ENCODE results near the gene CARMIL1.

Gene CARMIL1

DNA sequence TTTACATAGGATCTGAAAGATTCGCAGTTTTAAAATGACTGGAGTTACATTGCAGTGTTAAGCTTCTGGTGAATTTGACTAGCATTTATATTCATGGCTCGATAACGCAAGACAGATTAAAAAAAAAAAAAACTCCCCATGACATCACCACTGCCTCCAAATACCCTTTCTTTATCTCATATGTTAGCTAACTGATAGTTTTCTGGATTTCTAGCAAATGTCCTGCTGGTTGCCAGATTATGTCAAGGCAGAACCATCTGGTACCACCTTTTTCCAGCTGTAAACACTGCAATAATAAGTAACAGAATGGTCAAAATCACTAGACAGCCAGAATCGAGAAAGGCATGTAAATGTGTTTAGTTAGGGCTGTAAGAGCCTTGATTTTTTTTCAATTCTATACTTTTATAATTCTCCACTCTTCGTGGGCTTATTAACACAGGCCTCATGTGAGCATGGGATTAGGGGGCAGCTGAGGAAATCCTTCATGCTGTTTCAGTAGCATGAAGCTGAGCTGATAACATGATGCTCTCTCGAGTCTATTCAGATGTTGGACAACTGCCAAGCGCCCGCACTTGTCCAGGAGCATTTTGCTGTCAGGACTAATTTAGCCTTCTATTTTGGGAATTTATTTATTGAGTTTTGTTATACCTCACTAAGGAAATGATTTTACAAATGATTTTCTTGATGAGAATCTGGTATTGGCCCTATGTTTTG lies 206.8 kb downstream of the CARMIL1 start:
- Histone ChIP-seq H3K27me3 (no peaks in the 10 kb centered on the region), H3K9me3 (no peaks in the 10 kb centered on the region), H3K9ac (no peak overlapping the region), H3K4me1 (no peaks in the 10 kb centered on the region), H3K4me2 (no peak overlapping the region), H3K27ac (no peak overlapping the region), H3K4me3 (no peak overlapping the region), H3K36me3 (no peaks in the 10 kb centered on the region), H4K20me1 (no peaks in the 10 kb centered on the region)
- TF ChIP-seq Cebpa-rat (IDR thresholded peaks at IDR 0.05) = no peak

DNA sequence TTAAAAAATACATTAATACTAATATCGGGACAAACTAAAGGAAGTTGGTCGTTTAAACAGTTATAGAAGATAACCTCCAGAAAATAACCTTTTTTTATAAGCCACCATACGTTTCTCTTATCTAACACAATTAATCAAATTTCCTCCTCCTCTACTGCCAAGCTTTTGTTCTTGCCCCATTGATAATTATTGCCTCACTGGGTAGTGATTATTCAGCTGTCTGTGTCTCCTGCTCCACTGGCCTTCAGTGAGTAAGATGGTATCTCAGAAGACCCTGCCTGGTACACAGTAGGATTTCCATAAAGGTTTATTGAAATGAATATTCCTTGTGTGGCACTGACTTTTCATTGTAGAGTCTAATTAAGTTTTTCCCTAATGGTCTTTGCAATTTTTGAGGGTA lies 207.4 kb downstream of the CARMIL1 start:
- Histone ChIP-seq H4K20me1 (no peaks in the 10 kb centered on the region), H3K27ac (no peak overlapping the region), H3K9ac (no peak overlapping the region), H3K4me3 (no peak overlapping the region), H3K36me3 (no peaks in the 10 kb centered on the region), H3K27me3 (no peaks in the 10 kb centered on the region), H3K9me3 (no peaks in the 10 kb centered on the region), H3K4me2 (no peak overlapping the region), H3K4me1 (no peaks in the 10 kb centered on the region)
- no peak for TF ChIP-seq Cebpa-rat (IDR thresholded peaks at IDR 0.05)

DNA sequence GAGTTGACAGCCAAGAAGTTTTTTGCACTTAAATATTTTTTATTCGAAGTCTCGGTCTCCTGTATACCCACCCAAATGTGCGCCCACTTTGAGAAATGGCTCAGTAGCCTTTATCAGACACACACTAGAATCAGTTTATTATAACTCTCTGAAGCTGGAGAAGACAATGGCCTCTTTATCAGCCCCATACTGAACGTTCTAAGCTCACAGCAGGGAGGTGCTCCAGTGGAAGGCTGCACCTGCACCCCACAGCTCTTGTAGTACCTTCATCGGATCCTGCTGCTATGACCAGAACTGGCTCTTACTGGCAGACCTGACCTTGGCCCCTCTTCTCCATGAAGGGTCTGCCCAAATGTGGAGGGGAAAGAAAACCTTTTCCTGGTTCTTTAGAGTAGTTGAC lies 207.8 kb downstream of the CARMIL1 start:
- Histone ChIP-seq H3K27ac (no peak overlapping the region), H4K20me1 (no peaks in the 10 kb centered on the region)
- TF ChIP-seq Cebpa-rat (IDR thresholded peaks at IDR 0.05) = no peak

DNA sequence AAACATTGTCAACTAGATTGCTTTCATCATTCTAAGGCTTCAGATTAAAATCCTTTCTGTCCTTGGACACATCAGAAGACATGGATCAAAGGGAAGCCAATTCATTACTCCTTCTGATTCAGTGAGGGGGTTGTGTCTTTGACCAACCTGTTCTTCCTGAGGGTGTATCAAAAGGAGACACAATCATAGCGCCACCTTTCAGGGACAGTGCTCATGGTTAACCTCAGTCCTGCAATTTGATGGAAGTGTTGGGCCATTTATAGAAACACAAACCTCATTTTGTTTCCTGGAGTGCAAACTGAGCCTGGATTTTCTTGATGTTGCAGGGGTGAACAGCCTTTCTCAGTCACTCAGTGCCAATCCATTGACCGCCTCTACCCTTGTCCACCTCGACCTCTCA lies 209.0 kb downstream of the CARMIL1 start:
- Histone ChIP-seq H3K27ac (no peak overlapping the region), H3K36me3 (no peaks in the 10 kb centered on the region), H3K4me1 (no peaks in the 10 kb centered on the region), H4K20me1 (no peaks in the 10 kb centered on the region), H3K27me3 (no peaks in the 10 kb centered on the region), H3K4me2 (no peak overlapping the region), H3K9ac (no peak overlapping the region), H3K4me3 (no peak overlapping the region), H3K9me3 (no peaks in the 10 kb centered on the region)
- no peak for TF ChIP-seq Cebpa-rat (IDR thresholded peaks at IDR 0.05)

More for the DNA sequence above, 207.8 kb downstream of the CARMIL1 start:
- Histone ChIP-seq H3K4me3 (no peak overlapping the region), H3K36me3 (no peaks in the 10 kb centered on the region), H3K9ac (no peak overlapping the region), H3K4me2 (no peak overlapping the region), H3K9me3 (no peaks in the 10 kb centered on the region), H3K4me1 (no peaks in the 10 kb centered on the region), H3K27me3 (no peaks in the 10 kb centered on the region)

DNA sequence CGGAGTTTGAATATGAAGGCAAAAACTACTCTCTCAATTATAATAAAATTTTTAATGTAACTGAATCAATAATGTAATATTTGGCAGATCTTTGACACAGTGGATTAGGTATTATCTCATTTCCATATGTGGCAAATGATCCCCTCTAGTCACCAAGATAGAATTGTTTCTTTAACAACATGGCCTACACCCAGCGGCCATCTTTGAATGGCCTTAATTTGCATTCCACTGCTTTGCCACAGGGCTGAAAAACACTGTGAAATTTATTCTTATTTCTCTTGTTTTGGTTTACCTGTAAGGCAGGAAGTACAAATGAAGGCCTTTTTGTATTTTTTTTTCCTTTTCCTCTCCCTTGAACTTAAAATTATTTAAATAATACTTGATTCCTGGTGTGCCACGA lies 210.2 kb downstream of the CARMIL1 start:
- Histone ChIP-seq H4K20me1 (no peaks in the 10 kb centered on the region), H3K36me3 (no peaks in the 10 kb centered on the region), H3K27me3 (no peaks in the 10 kb centered on the region), H3K4me3 (no peak overlapping the region), H3K9ac (no peak overlapping the region), H3K9me3 (no peaks in the 10 kb centered on the region), H3K4me2 (no peak overlapping the region), H3K27ac (no peak overlapping the region), H3K4me1 (no peaks in the 10 kb centered on the region)
- TF ChIP-seq Cebpa-rat (IDR thresholded peaks at IDR 0.05) = no peak

DNA sequence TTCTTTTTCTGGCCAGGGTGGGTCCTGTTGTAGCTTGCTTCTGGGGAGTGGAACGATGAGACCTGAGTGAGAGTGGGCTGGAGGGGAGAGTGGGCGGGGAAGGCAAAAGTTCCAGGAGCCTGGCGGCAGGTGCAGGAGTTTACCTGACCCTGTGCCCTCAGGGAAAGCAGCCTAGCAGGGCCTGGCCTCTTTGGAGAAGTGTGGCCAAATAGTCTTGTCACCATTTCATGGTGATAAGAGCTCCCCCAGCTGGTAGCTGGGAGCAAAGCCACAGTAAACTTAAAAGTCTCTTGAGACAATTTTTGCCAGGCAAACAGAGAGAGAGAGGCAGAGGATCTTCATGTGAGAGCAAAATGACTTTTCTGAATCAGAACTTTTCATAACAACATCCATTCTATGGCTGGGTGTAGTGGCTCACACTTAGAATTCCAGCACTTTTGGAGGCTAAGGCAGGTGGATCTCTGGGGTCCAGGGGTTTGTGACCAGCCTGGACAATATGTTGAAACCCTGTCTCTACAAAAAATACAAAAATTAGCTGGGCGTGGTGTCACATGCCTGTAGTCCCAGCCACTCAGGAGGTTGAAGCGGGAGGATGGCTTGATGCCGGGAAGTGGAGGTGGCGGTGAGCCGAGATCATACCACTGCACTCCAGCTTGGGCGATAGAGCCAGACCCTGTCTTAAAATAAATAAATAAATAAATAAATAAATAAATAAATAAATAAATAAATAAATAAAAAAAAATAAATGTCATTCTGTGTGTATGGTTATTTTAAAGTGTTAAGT lies 211.0 kb downstream of the CARMIL1 start:
- Histone ChIP-seq H3K4me1 (no peaks in the 10 kb centered on the region), H3K9ac (no peak overlapping the region), H3K27me3 (no peaks in the 10 kb centered on the region), H3K27ac (no peak overlapping the region), H3K36me3 (no peaks in the 10 kb centered on the region), H3K4me3 (no peak overlapping the region), H3K4me2 (no peak overlapping the region), H3K9me3 (no peaks in the 10 kb centered on the region), H4K20me1 (no peaks in the 10 kb centered on the region)
- TF ChIP-seq Cebpa-rat (IDR thresholded peaks at IDR 0.05) = no peak

DNA sequence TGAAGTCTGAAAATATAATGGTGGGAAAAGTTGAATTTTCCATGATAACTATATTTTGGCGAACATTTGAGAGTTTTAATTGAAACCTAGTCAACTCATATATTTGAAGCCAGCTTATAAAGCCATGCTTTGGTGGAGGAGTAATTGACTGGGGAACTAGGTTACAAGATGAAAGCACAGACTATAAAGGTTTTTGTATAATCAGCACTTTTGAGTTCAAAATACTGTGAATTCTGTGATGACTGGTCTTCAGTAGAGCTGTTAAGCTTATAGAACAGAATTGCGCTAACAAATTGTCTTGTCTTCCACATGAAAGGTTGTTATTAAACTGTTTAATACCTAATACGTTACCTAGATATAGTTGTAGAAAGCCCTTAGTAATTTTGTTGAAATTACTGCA lies 213.8 kb downstream of the CARMIL1 start:
- H3K9ac ChIP-seq = no peak overlapping the region
- no peak for TF ChIP-seq Cebpa-rat (IDR thresholded peaks at IDR 0.05)
- H3K36me3 ChIP-seq = no peaks in the 10 kb centered on the region
- H3K27ac ChIP-seq = no peak overlapping the region
- H4K20me1 ChIP-seq = no peaks in the 10 kb centered on the region
- H3K9me3 ChIP-seq = no peaks in the 10 kb centered on the region
- H3K4me2 ChIP-seq = no peak overlapping the region
- no peaks in the 10 kb centered on the region for H3K4me1 ChIP-seq
- no peak overlapping the region for H3K4me3 ChIP-seq
- H3K27me3 ChIP-seq = no peaks in the 10 kb centered on the region

DNA sequence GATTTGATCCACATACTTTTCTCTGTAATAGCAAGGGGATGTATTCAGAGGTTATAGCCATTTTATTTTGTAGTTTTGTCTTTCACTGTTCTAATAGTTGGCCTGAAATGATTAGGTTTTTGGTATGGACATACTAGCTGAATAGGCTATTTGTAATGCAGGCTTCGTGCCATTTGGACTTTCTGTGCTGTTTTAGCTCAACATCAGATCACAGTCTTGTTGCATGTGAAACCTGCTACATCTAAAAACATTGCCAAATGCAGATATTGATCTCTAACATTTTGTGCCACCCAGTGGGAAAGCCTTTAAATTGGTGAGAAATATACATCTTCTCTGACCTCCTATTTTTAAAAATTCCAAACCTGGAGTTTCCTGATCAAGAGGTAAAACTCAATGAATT lies 215.3 kb downstream of the CARMIL1 start:
- Histone ChIP-seq H3K9ac (no peak overlapping the region), H3K4me1 (no peaks in the 10 kb centered on the region), H3K4me2 (no peak overlapping the region), H3K36me3 (no peaks in the 10 kb centered on the region), H3K27ac (no peak overlapping the region), H4K20me1 (no peaks in the 10 kb centered on the region), H3K4me3 (no peak overlapping the region), H3K27me3 (no peaks in the 10 kb centered on the region), H3K9me3 (no peaks in the 10 kb centered on the region)
- no peak for TF ChIP-seq Cebpa-rat (IDR thresholded peaks at IDR 0.05)

DNA sequence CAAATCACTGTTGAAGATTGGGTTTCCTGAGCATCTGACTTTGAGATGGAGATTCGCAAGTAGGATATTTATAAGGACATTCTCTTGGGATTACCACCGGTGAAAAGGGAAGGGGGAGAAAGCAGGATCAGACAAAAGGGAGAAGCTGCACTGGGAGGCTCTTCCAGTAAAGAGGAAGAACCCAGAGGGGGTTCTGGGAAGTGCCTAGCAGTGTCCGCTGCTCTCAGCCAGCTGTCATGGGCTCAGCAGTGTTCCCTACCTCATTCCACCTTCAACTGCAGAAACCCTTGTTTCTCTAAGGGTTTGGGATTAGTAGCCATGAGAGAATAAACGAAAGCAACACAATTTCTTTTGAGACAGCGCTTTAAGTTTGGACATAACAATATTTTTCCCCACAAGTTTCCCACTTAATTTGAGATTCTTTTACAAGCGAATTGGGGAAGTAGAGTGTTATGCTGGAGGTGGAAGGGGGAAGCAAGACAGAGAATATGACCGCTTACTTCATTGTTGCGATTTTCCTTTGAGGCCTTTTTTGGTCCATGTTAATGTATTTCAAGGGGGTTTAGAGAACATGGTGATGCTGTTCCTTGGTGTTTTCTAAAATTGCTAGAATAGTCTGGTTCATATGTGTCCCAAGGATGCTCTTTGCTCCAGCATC lies 218.3 kb downstream of the CARMIL1 start:
- H3K9ac ChIP-seq = no peak overlapping the region
- H3K36me3 ChIP-seq = no peaks in the 10 kb centered on the region
- no peaks in the 10 kb centered on the region for H3K27me3 ChIP-seq
- no peaks in the 10 kb centered on the region for H3K4me1 ChIP-seq
- H3K4me3 ChIP-seq = no peak overlapping the region
- H4K20me1 ChIP-seq = no peaks in the 10 kb centered on the region
- no peak overlapping the region for H3K27ac ChIP-seq
- H3K9me3 ChIP-seq = no peaks in the 10 kb centered on the region
- H3K4me2 ChIP-seq = no peak overlapping the region
- no peak for TF ChIP-seq Cebpa-rat (IDR thresholded peaks at IDR 0.05)

DNA sequence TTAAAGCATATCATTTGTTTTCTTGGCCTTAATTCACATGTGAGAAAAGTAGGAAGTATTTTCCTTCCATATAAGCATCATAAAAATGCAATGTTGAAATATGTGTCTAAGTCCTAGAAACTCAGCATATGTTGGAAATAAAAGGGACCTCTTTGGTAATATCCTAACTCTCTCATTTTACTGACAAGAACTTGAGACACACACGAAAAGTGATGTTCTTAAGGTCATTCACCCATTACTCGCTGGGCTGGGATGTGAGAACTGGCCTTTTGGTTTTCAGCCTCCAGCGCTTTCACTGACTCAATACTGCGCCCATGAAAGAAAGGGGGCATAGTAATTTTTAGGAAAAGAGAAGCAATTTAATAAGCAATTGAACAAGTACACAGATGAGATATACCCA lies 219.3 kb downstream of the CARMIL1 start:
- TF ChIP-seq Cebpa-rat (IDR thresholded peaks at IDR 0.05) = no peak
- H3K4me2 ChIP-seq = no peak overlapping the region
- H4K20me1 ChIP-seq = no peaks in the 10 kb centered on the region
- no peaks in the 10 kb centered on the region for H3K36me3 ChIP-seq
- no peak overlapping the region for H3K9ac ChIP-seq
- no peaks in the 10 kb centered on the region for H3K9me3 ChIP-seq
- H3K27me3 ChIP-seq = no peaks in the 10 kb centered on the region
- no peaks in the 10 kb centered on the region for H3K4me1 ChIP-seq
- no peak overlapping the region for H3K4me3 ChIP-seq
- no peak overlapping the region for H3K27ac ChIP-seq
